Memory B cell (primary cell): ENCODE data around the gene PHACTR1.

ENCODE experiments used
- ATAC-seq: fragments of 150-1000 bp; cut with Tn5 transposase; 2 replicates; pipeline ENCODE4 v1.10.0; 2021; ENCODE audit warnings: low read depth, mild to moderate bottlenecking, moderate library complexity
- DNase-seq, 2 donors: peaks; one replicate each; pipeline ENCODE4 v3.0.0; 2022; ENCODE audit warnings: low spot score in 2 of 2
- H3K27ac Mint-ChIP-seq: one replicate; pipeline ENCODE4 v1.8.0; 2022; ENCODE audit warnings: mild to moderate bottlenecking, moderate library complexity, mixed read lengths
- H3K27me3 Mint-ChIP-seq: one replicate; pipeline ENCODE4 v1.8.0; 2022; ENCODE audit warnings: mixed read lengths
- H3K36me3 Mint-ChIP-seq: one replicate; pipeline ENCODE4 v1.8.0; 2022; ENCODE audit warnings: mild to moderate bottlenecking, mixed read lengths
- H3K4me1 Mint-ChIP-seq: one replicate; pipeline ENCODE4 v1.8.0; 2022; ENCODE audit warnings: mixed read lengths
- H3K4me3 Mint-ChIP-seq: one replicate; pipeline ENCODE4 v1.8.0; 2022; ENCODE audit warnings: mild to moderate bottlenecking, moderate library complexity, mixed read lengths
- H3K9me3 Mint-ChIP-seq: one replicate; pipeline ENCODE4 v1.8.0; 2022; ENCODE audit warnings: mixed read lengths

Gene PHACTR1

GRCh38 chr6:12832226-12832735, 115.7 kb downstream of the PHACTR1 start:
- H3K4me1 Mint-ChIP-seq, result no peaks in the 10 kb centered on the region
- no peak overlapping the region for H3K27ac Mint-ChIP-seq
- DNase-seq (no peak), ATAC-seq (no peak)
- peaks cover 17% of the 10 kb centered on the region for H3K27me3 Mint-ChIP-seq
- H3K9me3 Mint-ChIP-seq, result peaks cover 5% of the 10 kb centered on the region
- H3K36me3 Mint-ChIP-seq, result no peaks in the 10 kb centered on the region
- H3K4me3 Mint-ChIP-seq, result no peak overlapping the region

GRCh38 chr6:12836009-12836408, 119.4 kb downstream of the PHACTR1 start:
- Mint-ChIP-seq H3K4me3 (no peak overlapping the region), H3K36me3 (no peaks in the 10 kb centered on the region), H3K27ac (no peak overlapping the region), H3K4me1 (peaks cover 6% of the 10 kb centered on the region), H3K27me3 (peaks cover 9% of the 10 kb centered on the region), H3K9me3 (peaks cover 11% of the 10 kb centered on the region)
- no peak for ATAC-seq
- no peak for DNase-seq

DNA sequence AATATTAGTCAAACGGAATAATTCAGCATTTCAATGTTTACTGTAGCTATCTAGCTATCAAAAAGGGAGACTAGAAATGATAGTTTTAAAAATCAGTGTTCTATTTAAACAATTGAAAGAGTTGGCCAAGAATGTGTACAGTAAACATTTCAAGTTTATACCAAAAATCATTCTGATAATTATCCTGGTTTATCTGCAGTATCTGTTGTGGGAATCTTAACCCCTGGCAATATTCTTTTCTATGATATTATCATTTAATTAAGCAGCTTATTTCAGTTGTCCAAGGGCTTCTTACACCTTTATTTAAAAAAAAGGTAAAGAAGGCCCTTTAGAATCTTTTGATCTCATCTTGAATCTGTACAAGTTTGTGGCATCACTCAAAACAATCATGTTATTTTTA, 125.1 kb downstream of the PHACTR1 start:
- Mint-ChIP-seq H3K36me3 (no peaks in the 10 kb centered on the region), H3K9me3 (peaks cover 9% of the 10 kb centered on the region), H3K27ac (no peak overlapping the region), H3K4me3 (no peak overlapping the region), H3K4me1 (peaks cover 6% of the 10 kb centered on the region), H3K27me3 (peaks cover 2% of the 10 kb centered on the region)
- ATAC-seq, result no peak
- no peak for DNase-seq

DNA sequence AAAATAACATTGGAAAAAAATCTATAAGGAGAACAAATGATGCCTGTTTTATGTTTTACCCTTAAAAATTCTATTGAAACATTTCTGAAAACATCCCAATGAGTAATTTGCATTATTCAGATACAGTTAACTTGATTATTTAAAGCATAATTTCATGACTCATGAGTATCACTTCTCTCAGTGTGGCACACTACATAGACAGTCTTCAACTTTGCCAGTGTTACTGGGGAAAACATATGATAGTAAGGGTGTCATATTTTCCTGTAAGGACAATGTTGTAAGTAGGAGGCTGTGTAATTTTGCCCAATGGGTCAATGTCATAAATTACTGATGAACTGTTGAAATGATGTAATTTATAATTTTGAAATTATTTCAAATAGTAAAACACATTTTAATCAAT, 125.5 kb downstream of the PHACTR1 start:
- ATAC-seq, result no peak
- Mint-ChIP-seq H3K4me1 (peaks cover 6% of the 10 kb centered on the region), H3K4me3 (no peak overlapping the region), H3K27ac (no peak overlapping the region), H3K9me3 (peaks cover 6% of the 10 kb centered on the region), H3K27me3 (peaks cover 2% of the 10 kb centered on the region), H3K36me3 (no peaks in the 10 kb centered on the region)
- DNase-seq, result no peak

GRCh38 chr6:12842658-12843057, 126.1 kb downstream of the PHACTR1 start:
- Mint-ChIP-seq H3K36me3 (no peaks in the 10 kb centered on the region), H3K9me3 (peaks cover 6% of the 10 kb centered on the region), H3K4me1 (peaks cover 6% of the 10 kb centered on the region), H3K4me3 (no peak overlapping the region), H3K27ac (no peak overlapping the region), H3K27me3 (peaks cover 2% of the 10 kb centered on the region)
- no peak for ATAC-seq
- DNase-seq, result no peak

DNA sequence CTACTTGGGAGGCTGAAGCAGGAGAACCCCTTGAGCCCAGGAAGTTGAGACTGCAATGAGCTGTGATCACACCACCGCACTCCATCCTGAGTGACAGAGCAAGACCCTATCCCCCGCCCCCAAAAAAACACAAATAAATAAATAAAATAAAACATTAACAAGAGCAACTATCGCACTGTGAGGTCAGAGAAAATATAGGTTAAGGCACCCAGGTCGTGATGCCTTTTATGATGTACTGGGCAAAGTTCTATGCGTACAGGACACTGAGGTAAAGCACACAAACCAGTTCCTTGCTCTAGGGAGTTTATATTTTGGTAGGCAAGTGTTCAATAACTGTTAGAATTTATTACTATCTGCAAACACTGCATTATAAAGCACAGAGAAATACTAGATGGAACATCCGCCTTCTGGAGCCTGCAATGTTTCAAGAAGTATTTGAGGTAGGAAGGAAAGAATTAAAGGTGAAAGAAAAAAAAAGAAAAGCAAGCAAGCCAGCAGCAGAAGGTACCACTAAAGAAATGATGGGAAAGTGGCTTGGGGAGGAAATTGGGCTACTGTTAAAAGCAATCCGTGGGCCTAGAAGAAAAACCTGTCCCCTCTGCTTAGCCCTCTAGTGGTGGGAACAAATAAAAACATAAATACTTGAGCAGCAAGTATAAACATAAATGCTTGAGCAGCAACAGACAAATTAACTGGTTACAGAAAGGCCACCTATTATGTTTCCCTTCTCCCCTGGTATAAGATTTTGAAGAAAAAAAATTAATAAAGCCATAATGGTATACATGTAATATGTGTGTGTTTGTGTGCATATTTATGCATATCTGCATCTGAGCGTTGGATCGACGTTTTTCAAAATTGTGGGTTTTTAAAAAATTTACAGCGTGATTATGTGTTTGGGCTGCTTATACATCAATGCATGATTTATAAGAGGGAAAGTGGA, 128.0 kb downstream of the PHACTR1 start:
- no peaks in the 10 kb centered on the region for H3K4me1 Mint-ChIP-seq
- H3K36me3 Mint-ChIP-seq, result no peaks in the 10 kb centered on the region
- no peaks in the 10 kb centered on the region for H3K9me3 Mint-ChIP-seq
- ATAC-seq, result no peak
- H3K27ac Mint-ChIP-seq, result no peak overlapping the region
- DNase-seq, result no peak
- H3K4me3 Mint-ChIP-seq, result no peak overlapping the region
- peaks cover 2% of the 10 kb centered on the region for H3K27me3 Mint-ChIP-seq

GRCh38 chr6:12845224-12846004, 128.8 kb downstream of the PHACTR1 start:
- no peaks in the 10 kb centered on the region for H3K36me3 Mint-ChIP-seq

GRCh38 chr6:12848964-12849808, 132.6 kb downstream of the PHACTR1 start:
- Mint-ChIP-seq H3K4me3 (no peak overlapping the region), H3K9me3 (no peaks in the 10 kb centered on the region), H3K27me3 (peaks cover 13% of the 10 kb centered on the region), H3K36me3 (no peaks in the 10 kb centered on the region), H3K4me1 (no peaks in the 10 kb centered on the region), H3K27ac (no peak overlapping the region)
- ATAC-seq (no peak), DNase-seq (no peak)

More at GRCh38 chr6:12845224-12846004, 128.8 kb downstream of the PHACTR1 start:
- no peaks in the 10 kb centered on the region for H3K9me3 Mint-ChIP-seq
- no peak for ATAC-seq
- no peak for DNase-seq
- H3K4me1 Mint-ChIP-seq, result no peaks in the 10 kb centered on the region
- H3K4me3 Mint-ChIP-seq, result no peak overlapping the region
- H3K27me3 Mint-ChIP-seq, result peaks cover 6% of the 10 kb centered on the region
- no peak overlapping the region for H3K27ac Mint-ChIP-seq

GRCh38 chr6:12849809-12850198, 133.2 kb downstream of the PHACTR1 start:
- Mint-ChIP-seq H3K4me3 (no peak overlapping the region), H3K4me1 (no peaks in the 10 kb centered on the region), H3K27me3 (peaks cover 13% of the 10 kb centered on the region), H3K36me3 (no peaks in the 10 kb centered on the region), H3K27ac (no peak overlapping the region), H3K9me3 (no peaks in the 10 kb centered on the region)
- ATAC-seq (no peak), DNase-seq (no peak)

DNA sequence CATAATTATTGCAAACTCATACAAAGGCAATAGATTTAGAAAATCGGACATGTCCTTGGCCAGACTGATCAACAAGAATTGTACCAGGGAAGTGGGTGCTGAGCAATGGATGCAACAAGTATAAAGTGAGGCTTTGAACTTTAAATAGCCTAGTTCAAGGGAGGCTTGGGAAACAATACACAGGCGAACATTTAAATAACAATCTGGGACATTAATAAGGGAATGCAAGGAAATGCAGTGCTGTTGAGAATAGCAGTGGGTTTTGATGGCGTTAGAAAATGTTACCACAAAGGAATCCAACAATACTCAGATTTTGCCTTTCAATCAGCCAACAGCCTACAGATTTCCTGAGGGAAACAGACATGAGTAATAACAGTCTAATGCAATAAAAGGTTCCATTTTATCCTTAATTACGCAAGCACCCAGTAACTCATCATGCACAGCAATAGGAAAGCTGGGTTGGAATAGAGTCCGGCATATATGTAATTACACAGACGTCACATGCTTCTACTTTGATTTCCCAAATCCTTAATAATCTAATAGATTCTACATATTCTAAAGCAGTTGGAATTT, 134.6 kb downstream of the PHACTR1 start:
- ATAC-seq (no peak), DNase-seq (no peak)
- Mint-ChIP-seq H3K9me3 (no peaks in the 10 kb centered on the region), H3K27me3 (peaks cover 13% of the 10 kb centered on the region), H3K36me3 (no peaks in the 10 kb centered on the region), H3K4me1 (no peaks in the 10 kb centered on the region), H3K4me3 (no peak overlapping the region), H3K27ac (no peak overlapping the region)

- H3K4me3 Mint-ChIP-seq, result no peak overlapping the region
- no peak for DNase-seq
- no peaks in the 10 kb centered on the region for H3K36me3 Mint-ChIP-seq
- peaks cover 7% of the 10 kb centered on the region for H3K27me3 Mint-ChIP-seq
- H3K4me1 Mint-ChIP-seq, result no peaks in the 10 kb centered on the region
- no peak for ATAC-seq
- H3K9me3 Mint-ChIP-seq, result no peaks in the 10 kb centered on the region
- no peak overlapping the region for H3K27ac Mint-ChIP-seq
Observed at GRCh38 chr6:12861603-12862002, 145.0 kb downstream of the PHACTR1 start.

- DNase-seq (no peak), ATAC-seq (no peak)
- no peak overlapping the region for H3K4me3 Mint-ChIP-seq
- H3K27me3 Mint-ChIP-seq, result peaks cover 3% of the 10 kb centered on the region
- H3K4me1 Mint-ChIP-seq, result no peaks in the 10 kb centered on the region
- no peak overlapping the region for H3K27ac Mint-ChIP-seq
- H3K36me3 Mint-ChIP-seq, result no peaks in the 10 kb centered on the region
- no peaks in the 10 kb centered on the region for H3K9me3 Mint-ChIP-seq
Observed at GRCh38 chr6:12865117-12865516, 148.6 kb downstream of the PHACTR1 start.

GRCh38 chr6:12865671-12866181, 149.2 kb downstream of the PHACTR1 start:
- no peak overlapping the region for H3K27ac Mint-ChIP-seq
- no peaks in the 10 kb centered on the region for H3K27me3 Mint-ChIP-seq
- H3K9me3 Mint-ChIP-seq, result no peaks in the 10 kb centered on the region
- H3K4me1 Mint-ChIP-seq, result no peaks in the 10 kb centered on the region
- no peak for ATAC-seq
- H3K36me3 Mint-ChIP-seq, result no peaks in the 10 kb centered on the region
- DNase-seq, result no peak
- no peak overlapping the region for H3K4me3 Mint-ChIP-seq
